Spleen (tissue), 11 donors: ENCODE measurements around the gene PRSS23. TPM values are rescaled to one million over a fixed set of nuclear protein-coding genes. Genes with fewer than 3 reads are reported as not detected.
"Not testable (repeated sequence)": the region's sequence is repeated elsewhere in the genome, so short reads cannot be mapped to it uniquely, and the experiment has no call there.

Experiments
- DNase-seq: peaks from one replicate; pipeline ENCODE4 v3.0.0-alpha.2; 2020
- H3K27ac ChIP-seq, 8 donors: fragments of 200-600 bp; sonication (generic) in 7 of 8; 1 replicate in 4 of 8; 2 replicates in 4 of 8; pipeline versions ENCODE4 v1.5.0 to v1.8.0; 2016 to 2021; ENCODE audit warnings: inconsistent platforms in 4 of 8, mild to moderate bottlenecking in 4 of 8, moderate library complexity in 1 of 8
- H3K27me3 ChIP-seq, 7 donors: fragments of 200-600 bp; sonication (generic) in 6 of 7; replicated peaks in 1 of 7; 1 replicate in 4 of 7; 2 replicates in 3 of 7; pipeline versions ENCODE4 v1.5.0 to v1.8.0; 2016 to 2021; ENCODE audit warnings: inconsistent platforms in 3 of 7, mild to moderate bottlenecking in 1 of 7
- H3K36me3 ChIP-seq, 6 donors: fragments of 200-600 bp; sonication (generic) in 5 of 6; 1 replicate in 4 of 6; 2 replicates in 2 of 6; pipeline versions ENCODE4 v1.5.0 to v1.8.0; 2016 to 2021; ENCODE audit warnings: inconsistent platforms in 2 of 6
- H3K4me1 ChIP-seq, 6 donors: fragments of 200-600 bp; sonication (generic) in 5 of 6; 1 replicate in 3 of 6; 2 replicates in 3 of 6; pipeline versions ENCODE4 v1.5.0 to v1.8.0; 2016 to 2021; ENCODE audit warnings: inconsistent platforms in 3 of 6
- H3K4me3 ChIP-seq, 8 donors: fragments of 200-600 bp; sonication (generic) in 7 of 8; 1 replicate in 4 of 8; 2 replicates in 4 of 8; pipeline versions ENCODE4 v1.5.0 to v1.8.0; 2016 to 2021; ENCODE audit warnings: inconsistent platforms in 4 of 8, mild to moderate bottlenecking in 4 of 8, moderate library complexity in 2 of 8
- H3K9me3 ChIP-seq, 8 donors: fragments of 200-600 bp; sonication (generic) in 7 of 8; 1 replicate in 4 of 8; 2 replicates in 4 of 8; pipeline versions ENCODE4 v1.5.0 to v1.8.0; 2016 to 2021; ENCODE audit warnings: inconsistent platforms in 4 of 8
- POLR2A ChIP-seq, 3 donors: fragments of 450-650 bp; IDR thresholded peaks; one replicate each; pipeline ENCODE4 v1.5.1; 2017; ENCODE audit warnings: antibody characterized with exemption in 3 of 3, mild to moderate bottlenecking in 1 of 3
- POLR2AphosphoS5 ChIP-seq, 3 donors: sonication (generic); formaldehyde crosslinking; IDR thresholded peaks; one replicate each; pipeline ENCODE4 v1.5.1; 2017; ENCODE audit warnings: antibody characterized with exemption in 3 of 3
- WGBS, 5 donors: extraction: QIAGEN DNeasy Blood & Tissue Kit in 3 of 5; methylation state at CpG; one replicate each; pipeline versions ENCODE4 v1.1.5 to v1.1.7; 2013 to 2018; 5-methylcytosine and 5-hydroxymethylcytosine counted together
- intact Hi-C: fragments of 100-400 bp; cut with DNase I; formaldehyde crosslinking; loops from one replicate; pipeline ENCODE4 v1.15.0; 2023; ENCODE audit warnings: low total_unique reads
- polyA plus RNA-seq, 3 donors: library from polyadenylated mRNA; stranded (reverse); fragments of 200-250 nt; gene quantifications; one replicate each; pipeline ENCODE4 v1.2.1, GENCODE V29; 2013
- total RNA-seq, 7 donors: library from RNA; depleted of rRNA in 3 of 7; stranded (reverse); fragments of >200 nt in 3 of 7; fragmentation: NEBNext Ultra II Directional in 4 of 7; extraction: Animal tissue kit (Norgen Biotek cat#: 25700) in 4 of 7; gene quantifications; one replicate each; pipeline versions ENCODE4 v1.1.0 to v1.2.1, GENCODE V29; 2016 to 2021
- TF ChIP-seq, protein P1 (sequence below), 11 experiments: fragments of 200-600 bp in 7 of 11; fragments of 450-650 bp in 4 of 11; sonication (generic) in 4 of 11; IDR thresholded peaks in 8 of 11; conservative IDR thresholded peaks in 3 of 11; 1 replicate in 7 of 11; 2 replicates in 4 of 11; pipeline versions ENCODE4 v1.4.0 to v1.8.0; 2016 to 2021; ENCODE audit warnings: antibody characterized with exemption in 11 of 11, inconsistent platforms in 4 of 11, mild to moderate bottlenecking in 1 of 11
- donor health status: healthy with polysubstance abuse.
- donor health status: DM: no; HTN: no; CAD: no; lungs with moderate emphysema.
- donor health status: DM: no; HTN: no; CAD: no.
- donor health status: Bipolar disorder and iron deficiency.
- donor health status: healthy.
- donor health status: DM: no; HTN: no; CAD: no.
- donor health status: DM: yes; HTN: yes; CAD: no.

The PRSS23 gene
- total and polyA plus RNA-seq, 10 donors: 1.5 to 28.0 (median 12.1) TPM

DNA sequence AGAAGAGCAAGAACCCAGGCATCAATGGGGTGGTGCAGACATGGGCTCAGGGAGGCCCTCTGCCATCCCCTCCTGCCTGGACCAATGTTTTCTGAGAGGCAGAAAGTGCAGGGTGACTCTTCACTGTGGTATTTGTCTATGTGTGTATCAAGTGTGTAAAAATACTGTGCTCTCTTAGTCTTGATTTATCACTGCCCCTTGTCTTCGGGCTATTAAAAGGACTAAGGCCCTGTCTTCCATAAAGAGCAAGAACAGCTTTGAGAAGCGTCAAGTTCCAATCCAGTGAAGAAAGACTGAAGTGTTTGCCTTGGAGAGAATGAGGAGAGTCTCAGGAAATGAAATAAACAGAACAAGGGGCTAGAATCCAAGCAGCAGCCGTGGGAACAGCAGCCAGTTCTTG is 14.4 kb downstream of the PRSS23 start:
- Histone ChIP-seq H3K27me3 (no peaks in the 10 kb centered on the region), H3K4me1 (peaks cover 0 to 26% (median 11%) of the 10 kb centered on the region in 6 donors), H3K4me3 (no peak overlapping the region), H3K36me3 (no peaks in the 10 kb centered on the region), H3K27ac (no peak overlapping the region), H3K9me3 (no peaks in the 10 kb centered on the region)
- intact Hi-C loops: loop anchor here (5.0 kb wide), 1 partner anchor 357 kb away; no protein-coding TSS in a partner anchor
- TF ChIP-seq POLR2A (IDR thresholded peaks at IDR 0.05) (no peak), POLR2AphosphoS5 (IDR thresholded peaks at IDR 0.05) (no peak)
- TF ChIP-seq, protein P1, sequence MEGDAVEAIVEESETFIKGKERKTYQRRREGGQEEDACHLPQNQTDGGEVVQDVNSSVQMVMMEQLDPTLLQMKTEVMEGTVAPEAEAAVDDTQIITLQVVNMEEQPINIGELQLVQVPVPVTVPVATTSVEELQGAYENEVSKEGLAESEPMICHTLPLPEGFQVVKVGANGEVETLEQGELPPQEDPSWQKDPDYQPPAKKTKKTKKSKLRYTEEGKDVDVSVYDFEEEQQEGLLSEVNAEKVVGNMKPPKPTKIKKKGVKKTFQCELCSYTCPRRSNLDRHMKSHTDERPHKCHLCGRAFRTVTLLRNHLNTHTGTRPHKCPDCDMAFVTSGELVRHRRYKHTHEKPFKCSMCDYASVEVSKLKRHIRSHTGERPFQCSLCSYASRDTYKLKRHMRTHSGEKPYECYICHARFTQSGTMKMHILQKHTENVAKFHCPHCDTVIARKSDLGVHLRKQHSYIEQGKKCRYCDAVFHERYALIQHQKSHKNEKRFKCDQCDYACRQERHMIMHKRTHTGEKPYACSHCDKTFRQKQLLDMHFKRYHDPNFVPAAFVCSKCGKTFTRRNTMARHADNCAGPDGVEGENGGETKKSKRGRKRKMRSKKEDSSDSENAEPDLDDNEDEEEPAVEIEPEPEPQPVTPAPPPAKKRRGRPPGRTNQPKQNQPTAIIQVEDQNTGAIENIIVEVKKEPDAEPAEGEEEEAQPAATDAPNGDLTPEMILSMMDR (IDR thresholded peaks at IDR 0.05 in 8 of 11, conservative IDR thresholded peaks at IDR 0.05 in 3 of 11): no peak
- 63 to 75% (median 72%) methylated on average over 3 of the region's 3 CpGs for WGBS, 5 donors
- DNase-seq: no peak

DNA sequence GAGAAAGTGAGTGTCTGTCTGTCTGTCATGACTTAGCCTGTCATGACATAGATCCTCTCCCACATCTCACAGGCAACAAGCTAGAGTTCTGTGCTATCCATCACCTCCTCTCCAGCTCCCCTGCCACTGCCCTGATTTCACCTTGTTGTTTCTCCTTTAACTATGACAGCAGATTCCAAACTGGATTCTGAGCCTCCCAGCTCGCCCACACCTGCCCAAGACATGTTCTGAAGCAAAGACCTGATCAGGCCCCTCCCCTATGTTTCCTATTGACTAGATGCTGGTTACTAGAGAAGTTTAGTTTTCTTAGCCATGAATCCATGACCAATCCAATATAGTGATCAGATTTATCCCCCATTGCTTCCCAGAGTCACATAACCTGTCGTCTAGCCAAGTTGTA is 15.4 kb downstream of the PRSS23 start:
- DNase-seq: no peak
- TF ChIP-seq POLR2A (IDR thresholded peaks at IDR 0.05): no peak
- TF ChIP-seq, protein P1 (IDR thresholded peaks at IDR 0.05 in 8 of 11, conservative IDR thresholded peaks at IDR 0.05 in 3 of 11): no peak
- H3K4me3 ChIP-seq: no peak overlapping the region
- H3K36me3 ChIP-seq: no peaks in the 10 kb centered on the region
- H3K9me3 ChIP-seq: no peaks in the 10 kb centered on the region
- WGBS, 5 donors: 62 to 91% (median 80%) methylated on average over 2 of the region's 2 CpGs
- intact Hi-C loops: loop anchor here (5.0 kb wide), 1 partner anchor 358 kb away; no protein-coding TSS in a partner anchor
- H3K27me3 ChIP-seq: no peaks in the 10 kb centered on the region
- peak overlapping the region in 1 of 8 donors; percentile 17 for H3K27ac ChIP-seq
- H3K4me1 ChIP-seq: peaks cover 0 to 26% (median 11%) of the 10 kb centered on the region in 6 donors

DNA sequence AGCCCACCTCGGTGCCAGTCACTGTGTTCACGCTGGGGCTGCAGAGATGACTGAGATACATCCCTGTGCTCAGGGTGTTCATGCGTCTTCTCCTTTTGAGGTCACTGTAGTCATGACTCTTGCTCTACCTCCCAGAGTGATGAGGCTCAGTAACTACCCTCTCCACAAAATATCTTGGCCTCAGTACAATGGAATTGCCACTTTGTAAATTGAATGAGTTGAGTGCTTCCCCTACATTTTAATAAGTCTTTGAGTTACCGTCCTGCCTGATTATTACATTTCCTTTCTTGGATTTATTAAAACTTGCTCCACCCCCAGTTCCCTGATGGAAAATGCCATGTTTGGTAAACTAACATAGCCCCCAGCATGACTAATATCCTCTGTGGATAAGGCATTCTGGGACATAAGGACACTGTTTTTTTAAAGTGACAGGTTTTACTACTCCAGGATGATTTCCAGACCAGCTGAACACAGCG is 15.9 kb downstream of the PRSS23 start:
- H3K4me3 ChIP-seq: no peak overlapping the region
- no peaks in the 10 kb centered on the region for H3K27me3 ChIP-seq
- peak overlapping the region in 1 of 8 donors; percentile 17 for H3K27ac ChIP-seq
- intact Hi-C loops: loop anchor here (5.0 kb wide), 1 partner anchor 359 kb away; no protein-coding TSS in a partner anchor
- 73 to 86% (median 80%) methylated on average over 5 of the region's 5 CpGs for WGBS, 5 donors
- TF ChIP-seq, protein P1 (IDR thresholded peaks at IDR 0.05 in 8 of 11, conservative IDR thresholded peaks at IDR 0.05 in 3 of 11): no peak
- no peaks in the 10 kb centered on the region for H3K9me3 ChIP-seq
- peaks cover 0 to 26% (median 11%) of the 10 kb centered on the region in 6 donors for H3K4me1 ChIP-seq
- DNase-seq: no peak
- H3K36me3 ChIP-seq: no peaks in the 10 kb centered on the region

DNA sequence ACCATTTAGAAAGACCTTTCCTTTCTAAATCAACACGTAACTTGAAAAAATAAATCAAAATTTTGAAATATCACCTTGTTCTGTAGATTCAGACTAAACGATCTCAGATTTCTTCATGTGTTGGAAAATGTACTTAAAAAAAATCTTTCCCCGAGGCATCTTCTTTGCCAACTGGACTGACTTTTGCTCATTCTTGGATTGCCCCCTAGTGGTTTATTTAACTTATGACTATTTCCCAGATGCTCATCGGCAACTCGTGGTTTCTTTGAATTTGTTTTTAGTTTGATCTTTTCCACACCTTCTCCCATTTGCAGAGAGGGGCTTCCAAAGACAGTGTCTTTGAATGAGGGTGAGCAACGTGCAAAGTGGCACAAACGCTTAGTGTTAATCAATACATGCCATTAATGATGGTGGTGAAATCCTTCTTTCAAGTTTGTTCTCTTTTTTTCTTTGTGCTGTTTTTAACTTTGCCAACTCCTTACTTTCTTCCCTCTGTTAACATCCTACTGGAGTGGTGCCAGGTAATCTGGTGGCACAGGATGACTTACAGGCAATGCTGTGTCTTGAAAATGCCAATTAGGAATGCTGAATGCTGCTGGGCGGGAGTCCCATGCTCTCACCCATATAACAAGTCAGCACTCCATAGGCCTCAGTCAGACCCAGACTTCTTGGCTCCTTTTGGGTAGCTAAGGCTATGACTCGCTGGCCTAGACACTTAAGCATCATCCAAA is 18.3 kb downstream of the PRSS23 start:
- Histone ChIP-seq H3K27ac (peak overlapping the region in 1 of 8 donors; percentile 12), H3K27me3 (no peaks in the 10 kb centered on the region), H3K9me3 (no peaks in the 10 kb centered on the region), H3K36me3 (no peaks in the 10 kb centered on the region), H3K4me1 (peaks cover 0 to 26% (median 11%) of the 10 kb centered on the region in 6 donors), H3K4me3 (no peak overlapping the region)
- intact Hi-C loops: loop anchor here (5.0 kb wide), 1 partner anchor 361 kb away; no protein-coding TSS in a partner anchor
- no peak for DNase-seq
- 13 to 17% (median 16%) methylated on average over 9 of the region's 9 CpGs for whole genome bisulfite sequencing, 5 donors
- TF ChIP-seq, protein P1 (IDR thresholded peaks at IDR 0.05 in 8 of 11, conservative IDR thresholded peaks at IDR 0.05 in 3 of 11): peak; percentile 29 to 80 (median 73)
- no peak for TF ChIP-seq POLR2AphosphoS5 (IDR thresholded peaks at IDR 0.05)

DNA sequence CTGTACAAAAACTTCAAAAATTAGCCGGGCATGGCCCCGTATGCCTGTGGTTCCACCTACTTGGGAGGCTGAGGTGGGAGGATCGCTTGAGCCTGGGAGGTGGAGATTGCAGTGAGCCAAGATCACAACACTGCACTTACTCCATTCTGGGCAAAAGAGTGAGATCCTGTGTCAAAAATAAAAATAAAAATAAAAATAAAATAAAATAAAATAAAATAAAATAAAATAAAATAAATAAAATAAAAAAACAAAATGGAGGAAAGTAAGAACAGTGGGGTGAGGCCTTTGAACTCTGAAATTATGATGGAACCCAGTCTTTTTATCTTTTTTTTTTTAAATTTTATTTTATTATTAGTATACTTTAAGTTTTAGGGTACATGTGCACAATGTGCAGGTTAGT is 23.8 kb downstream of the PRSS23 start:
- H3K4me1 ChIP-seq, H3K4me3 ChIP-seq, DNase-seq, H3K27me3 ChIP-seq, H3K27ac ChIP-seq, intact Hi-C loops, H3K9me3 ChIP-seq, H3K36me3 ChIP-seq: not testable (repeated sequence)
- WGBS, 5 donors: 94 to 99% (median 96%) methylated on average over 3 of the region's 3 CpGs

DNA sequence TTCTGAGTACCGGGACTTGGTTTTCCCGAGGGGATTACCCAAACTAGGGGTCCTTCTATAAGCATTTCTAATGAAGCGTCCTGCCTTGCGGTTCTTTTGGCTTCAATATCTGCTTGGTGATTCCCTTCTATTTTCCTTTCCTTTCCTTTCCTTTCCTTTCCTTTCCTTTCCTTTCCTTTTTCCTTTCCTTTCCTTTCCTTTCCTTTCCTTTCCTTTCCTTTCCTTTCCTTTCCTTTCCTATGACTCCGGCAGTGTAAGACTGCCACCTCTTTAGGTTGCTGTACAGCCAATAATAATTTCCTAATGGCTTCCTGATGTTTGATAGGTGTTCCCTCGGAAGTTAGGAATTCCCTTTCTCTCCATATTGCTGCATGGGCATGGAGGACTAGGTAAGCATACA is 34.0 kb downstream of the PRSS23 start:
- H3K36me3 ChIP-seq, H3K27ac ChIP-seq, DNase-seq, intact Hi-C loops, H3K9me3 ChIP-seq, H3K4me3 ChIP-seq, H3K4me1 ChIP-seq, H3K27me3 ChIP-seq: not testable (repeated sequence)
- 89 to 93% (median 91%) methylated on average over 6 of the region's 6 CpGs for WGBS, 5 donors
